MM.1S (cell line): ENCODE data around the gene DMBX1.

Source experiments
- DNase-seq: peaks from one replicate; pipeline ENCODE4 v3.0.0-alpha.2; 2015
- H2AFZ ChIP-seq: fragments of 300-600 bp; sonication (generic); 2 replicates; pipeline ENCODE4 v1.6.0; 2016; ENCODE audit warnings: antibody characterized with exemption, low read length
- H3F3A ChIP-seq: fragments of 300-600 bp; sonication (generic); 2 replicates; pipeline ENCODE4 v1.6.1; 2016; ENCODE audit warnings: mild to moderate bottlenecking, antibody characterized with exemption, low read length, moderate library complexity, mixed read lengths; ENCODE audit not compliant: insufficient read depth
- H3K27ac ChIP-seq: fragments of 300-600 bp; sonication (generic); 2 replicates; pipeline ENCODE4 v1.5.1; 2016; ENCODE audit warnings: mild to moderate bottlenecking, low read length
- H3K27me3 ChIP-seq: fragments of 300-600 bp; sonication (generic); replicated peaks from 2 replicates; pipeline ENCODE4 v1.6.0; 2016; ENCODE audit warnings: low read length; ENCODE audit not compliant: insufficient read depth
- H3K36me3 ChIP-seq: fragments of 300-600 bp; sonication (generic); replicated peaks from 2 replicates; pipeline ENCODE4 v1.6.1; 2016; ENCODE audit warnings: mild to moderate bottlenecking, low read length, mixed read lengths; ENCODE audit not compliant: insufficient read depth
- H3K4me1 ChIP-seq: fragments of 300-600 bp; sonication (generic); 2 replicates; pipeline ENCODE4 v1.6.1; 2016; ENCODE audit warnings: low read length, mixed read lengths
- H3K4me2 ChIP-seq: fragments of 300-600 bp; sonication (generic); 2 replicates; pipeline ENCODE4 v1.6.0; 2016; ENCODE audit warnings: low read depth, low read length
- H3K4me3 ChIP-seq: fragments of 300-600 bp; sonication (generic); 2 replicates; pipeline ENCODE4 v1.5.1; 2016; ENCODE audit warnings: low read length, mixed read lengths
- H3K79me2 ChIP-seq: fragments of 300-600 bp; sonication (generic); 2 replicates; pipeline ENCODE4 v1.6.1; 2016; ENCODE audit warnings: mixed run types, low read length, mixed read lengths
- H3K9ac ChIP-seq: fragments of 300-600 bp; sonication (generic); 2 replicates; pipeline ENCODE4 v1.6.1; 2016; ENCODE audit warnings: low read length, mixed read lengths
- H3K9me2 ChIP-seq: fragments of 300-600 bp; sonication (generic); replicated peaks from 2 replicates; pipeline ENCODE4 v1.6.1; 2016; ENCODE audit warnings: mild to moderate bottlenecking, low read length, mixed read lengths; ENCODE audit not compliant: insufficient read depth
- H3K9me3 ChIP-seq: fragments of 300-600 bp; sonication (generic); replicated peaks from 2 replicates; pipeline ENCODE4 v1.6.1; 2016; ENCODE audit warnings: mild to moderate bottlenecking, low read length, mixed read lengths; ENCODE audit not compliant: insufficient read depth
- H4K20me1 ChIP-seq: fragments of 300-600 bp; sonication (generic); 2 replicates; pipeline ENCODE4 v1.6.1; 2016; ENCODE audit warnings: mild to moderate bottlenecking, low read length, moderate library complexity, mixed read lengths; ENCODE audit not compliant: insufficient read depth
- EZH2 ChIP-seq: fragments of 300-600 bp; sonication (generic); optimal IDR thresholded peaks from 2 replicates; pipeline ENCODE3; 2017; ENCODE audit warnings: low read depth, mild to moderate bottlenecking, antibody characterized with exemption, low read length, mixed read lengths
- EZH2phosphoT487 ChIP-seq: fragments of 300-600 bp; sonication (generic); IDR thresholded peaks from 2 replicates; pipeline ENCODE4 v1.6.1; 2018; ENCODE audit warnings: antibody characterized with exemption, low read length
- TF ChIP-seq, protein P1 (sequence below): fragments of 300-600 bp; sonication (generic); IDR thresholded peaks from 2 replicates; pipeline ENCODE4 v1.5.1; 2016; ENCODE audit warnings: antibody characterized with exemption, low read length, mixed read lengths

The DMBX1 gene

DNA sequence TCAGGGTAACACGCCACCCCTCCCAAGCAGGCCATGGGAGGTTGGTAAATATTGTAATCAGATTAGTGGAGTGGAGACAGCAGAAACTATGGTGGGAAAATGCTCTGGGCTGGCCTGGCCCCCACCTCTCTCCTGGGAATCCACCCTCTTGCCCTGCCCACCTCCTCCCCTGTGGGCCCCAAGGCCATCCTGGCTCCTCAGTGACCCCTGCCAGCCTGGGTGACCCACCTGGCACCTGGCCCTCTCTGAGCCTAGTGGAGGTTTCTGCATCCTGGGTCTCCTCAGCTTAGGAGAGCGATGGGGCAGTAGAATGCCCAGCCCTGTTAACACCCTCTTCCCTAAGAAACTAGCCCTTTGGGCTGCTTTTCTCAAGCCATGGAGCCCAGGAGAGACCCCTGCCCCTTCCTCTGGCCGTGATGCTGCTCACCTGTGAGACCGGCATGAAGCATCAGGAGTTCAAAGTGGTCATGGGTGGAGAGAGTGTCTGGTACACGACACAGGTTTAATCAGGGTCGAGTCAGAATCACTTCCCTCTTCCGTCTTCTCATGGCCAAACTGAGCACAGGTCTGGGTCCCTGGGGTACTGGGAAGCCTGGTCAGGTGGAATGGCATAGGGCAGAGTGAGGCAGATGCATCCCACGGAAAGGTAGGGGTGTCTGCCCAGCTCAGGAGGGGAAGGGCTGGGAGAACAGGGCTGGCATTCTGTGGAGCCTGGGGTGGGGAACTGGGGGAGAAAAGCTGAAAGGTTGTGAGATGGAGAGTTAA lies 10.7 kb upstream of the DMBX1 start:
- Histone ChIP-seq H3K9me2 (no peaks in the 10 kb centered on the region), H4K20me1 (no peaks in the 10 kb centered on the region), H3K4me1 (no peaks in the 10 kb centered on the region), H2AFZ (no peak overlapping the region), H3F3A (no peaks in the 10 kb centered on the region), H3K36me3 (no peaks in the 10 kb centered on the region), H3K9ac (no peak overlapping the region), H3K27ac (no peak overlapping the region), H3K4me3 (no peak overlapping the region), H3K79me2 (no peaks in the 10 kb centered on the region), H3K27me3 (peaks cover 25% of the 10 kb centered on the region), H3K4me2 (no peak overlapping the region), H3K9me3 (no peaks in the 10 kb centered on the region)
- DNase-seq, result no peak
- TF ChIP-seq, protein P1, sequence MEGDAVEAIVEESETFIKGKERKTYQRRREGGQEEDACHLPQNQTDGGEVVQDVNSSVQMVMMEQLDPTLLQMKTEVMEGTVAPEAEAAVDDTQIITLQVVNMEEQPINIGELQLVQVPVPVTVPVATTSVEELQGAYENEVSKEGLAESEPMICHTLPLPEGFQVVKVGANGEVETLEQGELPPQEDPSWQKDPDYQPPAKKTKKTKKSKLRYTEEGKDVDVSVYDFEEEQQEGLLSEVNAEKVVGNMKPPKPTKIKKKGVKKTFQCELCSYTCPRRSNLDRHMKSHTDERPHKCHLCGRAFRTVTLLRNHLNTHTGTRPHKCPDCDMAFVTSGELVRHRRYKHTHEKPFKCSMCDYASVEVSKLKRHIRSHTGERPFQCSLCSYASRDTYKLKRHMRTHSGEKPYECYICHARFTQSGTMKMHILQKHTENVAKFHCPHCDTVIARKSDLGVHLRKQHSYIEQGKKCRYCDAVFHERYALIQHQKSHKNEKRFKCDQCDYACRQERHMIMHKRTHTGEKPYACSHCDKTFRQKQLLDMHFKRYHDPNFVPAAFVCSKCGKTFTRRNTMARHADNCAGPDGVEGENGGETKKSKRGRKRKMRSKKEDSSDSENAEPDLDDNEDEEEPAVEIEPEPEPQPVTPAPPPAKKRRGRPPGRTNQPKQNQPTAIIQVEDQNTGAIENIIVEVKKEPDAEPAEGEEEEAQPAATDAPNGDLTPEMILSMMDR, result no peak
- TF ChIP-seq EZH2phosphoT487 (no peak), EZH2 (no peak)

DNA sequence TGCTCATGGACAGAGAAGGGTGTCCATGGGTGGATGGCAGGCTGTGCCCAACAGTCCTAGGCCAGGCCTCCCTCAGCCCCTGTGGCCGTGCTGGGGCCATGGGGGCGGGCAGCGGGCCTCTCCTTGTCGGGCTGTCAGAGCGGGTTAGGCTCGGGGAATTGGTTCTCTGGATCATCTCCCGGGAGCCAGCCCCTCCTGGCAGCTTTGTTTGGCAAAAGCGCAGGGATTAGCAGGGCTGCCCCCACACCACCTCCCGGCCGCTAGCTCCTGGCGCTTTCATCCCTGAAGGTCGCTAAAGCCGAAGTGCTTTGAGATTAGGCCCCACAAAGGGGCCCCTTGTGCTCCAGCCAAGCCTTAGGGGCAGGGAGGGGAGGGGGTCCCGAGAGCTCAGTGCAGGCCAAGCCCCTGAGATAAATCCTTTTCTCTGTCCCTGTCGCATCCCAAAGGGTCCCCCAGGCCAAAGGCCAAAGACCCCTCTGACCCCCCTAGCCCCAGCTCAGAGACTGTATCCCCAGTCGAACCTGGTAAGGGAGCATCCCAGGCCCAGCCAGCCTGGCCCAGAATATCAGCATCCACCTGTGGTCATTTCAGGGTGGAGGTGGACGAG lies 9.8 kb upstream of the DMBX1 start:
- H2AFZ ChIP-seq, result no peak overlapping the region
- H3K36me3 ChIP-seq, result no peaks in the 10 kb centered on the region
- no peaks in the 10 kb centered on the region for H3F3A ChIP-seq
- no peaks in the 10 kb centered on the region for H3K4me1 ChIP-seq
- no peaks in the 10 kb centered on the region for H3K79me2 ChIP-seq
- TF ChIP-seq EZH2 (no peak), EZH2phosphoT487 (no peak)
- TF ChIP-seq, protein P1, result no peak
- H4K20me1 ChIP-seq, result no peaks in the 10 kb centered on the region
- no peak overlapping the region for H3K4me3 ChIP-seq
- H3K9me2 ChIP-seq, result no peaks in the 10 kb centered on the region
- H3K9ac ChIP-seq, result no peak overlapping the region
- no peak for DNase-seq
- no peak overlapping the region for H3K4me2 ChIP-seq
- H3K27ac ChIP-seq, result no peak overlapping the region
- H3K9me3 ChIP-seq, result no peaks in the 10 kb centered on the region
- H3K27me3 ChIP-seq, result peaks cover 27% of the 10 kb centered on the region

DNA sequence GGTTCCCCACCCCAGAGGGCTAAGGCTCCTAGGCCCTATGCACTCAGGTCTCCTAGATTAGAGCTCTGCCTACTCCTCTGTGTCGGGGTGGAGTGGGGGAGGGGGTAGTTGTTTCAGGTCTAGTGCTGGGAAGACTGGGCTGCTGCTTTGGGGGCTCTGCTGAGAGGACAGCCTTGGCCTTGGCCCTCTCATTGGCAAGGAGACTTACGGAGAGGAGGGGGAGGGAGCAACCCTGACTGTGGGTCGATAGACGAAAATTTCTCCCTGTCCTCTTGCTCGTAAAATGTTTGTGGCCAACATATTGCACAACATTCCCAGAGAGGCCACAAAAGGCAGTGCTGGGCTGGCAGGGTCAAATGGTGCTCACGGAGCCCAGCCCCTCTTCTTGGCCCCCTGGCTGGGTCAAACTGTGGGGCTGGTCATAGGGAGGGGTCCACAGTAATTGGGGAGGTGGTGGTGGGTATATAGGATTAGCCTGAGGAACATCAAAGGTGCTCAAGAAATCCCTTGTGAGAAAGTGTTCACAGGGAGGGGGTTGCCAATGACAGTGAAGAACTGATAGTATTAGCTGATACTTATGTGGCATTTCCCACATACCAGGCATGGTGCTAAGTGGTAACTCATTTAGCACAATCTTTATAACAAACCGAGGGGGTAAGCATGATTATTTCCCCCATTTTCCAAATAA lies 8.5 kb upstream of the DMBX1 start:
- Histone ChIP-seq H3K27ac (no peak overlapping the region), H3K79me2 (no peaks in the 10 kb centered on the region), H3K36me3 (no peaks in the 10 kb centered on the region), H3K4me2 (no peak overlapping the region), H3F3A (no peaks in the 10 kb centered on the region), H3K9me3 (no peaks in the 10 kb centered on the region), H2AFZ (no peak overlapping the region), H4K20me1 (no peaks in the 10 kb centered on the region), H3K27me3 (peaks cover 38% of the 10 kb centered on the region), H3K9me2 (no peaks in the 10 kb centered on the region), H3K9ac (no peak overlapping the region), H3K4me3 (no peak overlapping the region), H3K4me1 (no peaks in the 10 kb centered on the region)
- DNase-seq, result no peak
- TF ChIP-seq, protein P1, result no peak
- TF ChIP-seq EZH2phosphoT487 (no peak), EZH2 (no peak)
